ENCODE measurements around the gene INPP4B.

DNA sequence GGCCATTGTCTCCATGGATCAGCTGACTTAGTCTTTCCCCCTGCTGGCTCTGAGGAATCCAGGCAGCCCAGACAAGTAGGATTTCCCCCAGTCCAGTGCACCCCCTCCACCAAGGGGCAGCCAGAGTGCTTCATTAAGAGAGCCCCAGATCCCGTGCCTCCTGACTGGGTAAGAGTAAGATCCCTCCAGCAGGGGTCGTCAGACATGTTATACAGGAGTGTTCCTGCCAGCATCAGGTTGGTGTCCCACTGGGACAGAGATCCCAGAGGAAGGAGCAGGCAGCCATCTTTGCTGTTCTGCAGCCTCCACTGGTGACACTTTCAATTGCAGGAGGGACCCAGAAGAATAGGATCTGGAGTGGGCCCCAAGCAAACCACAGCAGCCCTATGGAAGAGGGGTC is 29.0 kb upstream of the INPP4B start:
- no peak for TF ChIP-seq EZH2 (IDR thresholded peaks at IDR 0.05; ENCODE audit: borderline replicate concordance, low read depth, low read length, severe bottlenecking)
- TF ChIP-seq, protein P1, sequence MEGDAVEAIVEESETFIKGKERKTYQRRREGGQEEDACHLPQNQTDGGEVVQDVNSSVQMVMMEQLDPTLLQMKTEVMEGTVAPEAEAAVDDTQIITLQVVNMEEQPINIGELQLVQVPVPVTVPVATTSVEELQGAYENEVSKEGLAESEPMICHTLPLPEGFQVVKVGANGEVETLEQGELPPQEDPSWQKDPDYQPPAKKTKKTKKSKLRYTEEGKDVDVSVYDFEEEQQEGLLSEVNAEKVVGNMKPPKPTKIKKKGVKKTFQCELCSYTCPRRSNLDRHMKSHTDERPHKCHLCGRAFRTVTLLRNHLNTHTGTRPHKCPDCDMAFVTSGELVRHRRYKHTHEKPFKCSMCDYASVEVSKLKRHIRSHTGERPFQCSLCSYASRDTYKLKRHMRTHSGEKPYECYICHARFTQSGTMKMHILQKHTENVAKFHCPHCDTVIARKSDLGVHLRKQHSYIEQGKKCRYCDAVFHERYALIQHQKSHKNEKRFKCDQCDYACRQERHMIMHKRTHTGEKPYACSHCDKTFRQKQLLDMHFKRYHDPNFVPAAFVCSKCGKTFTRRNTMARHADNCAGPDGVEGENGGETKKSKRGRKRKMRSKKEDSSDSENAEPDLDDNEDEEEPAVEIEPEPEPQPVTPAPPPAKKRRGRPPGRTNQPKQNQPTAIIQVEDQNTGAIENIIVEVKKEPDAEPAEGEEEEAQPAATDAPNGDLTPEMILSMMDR (IDR thresholded peaks at IDR 0.05; ENCODE audit: borderline replicate concordance, extremely low read depth, low read length, poor library complexity, severe bottlenecking) = no peak

Measured in DND-41 (cell line).